ENCODE data around the gene SPACDR. TPM values are rescaled to one million over a fixed set of nuclear protein-coding genes. Genes with fewer than 3 reads are reported as not detected.

SPACDR gene
- total RNA-seq, 6 experiments from 2014 or later = not detected

DNA sequence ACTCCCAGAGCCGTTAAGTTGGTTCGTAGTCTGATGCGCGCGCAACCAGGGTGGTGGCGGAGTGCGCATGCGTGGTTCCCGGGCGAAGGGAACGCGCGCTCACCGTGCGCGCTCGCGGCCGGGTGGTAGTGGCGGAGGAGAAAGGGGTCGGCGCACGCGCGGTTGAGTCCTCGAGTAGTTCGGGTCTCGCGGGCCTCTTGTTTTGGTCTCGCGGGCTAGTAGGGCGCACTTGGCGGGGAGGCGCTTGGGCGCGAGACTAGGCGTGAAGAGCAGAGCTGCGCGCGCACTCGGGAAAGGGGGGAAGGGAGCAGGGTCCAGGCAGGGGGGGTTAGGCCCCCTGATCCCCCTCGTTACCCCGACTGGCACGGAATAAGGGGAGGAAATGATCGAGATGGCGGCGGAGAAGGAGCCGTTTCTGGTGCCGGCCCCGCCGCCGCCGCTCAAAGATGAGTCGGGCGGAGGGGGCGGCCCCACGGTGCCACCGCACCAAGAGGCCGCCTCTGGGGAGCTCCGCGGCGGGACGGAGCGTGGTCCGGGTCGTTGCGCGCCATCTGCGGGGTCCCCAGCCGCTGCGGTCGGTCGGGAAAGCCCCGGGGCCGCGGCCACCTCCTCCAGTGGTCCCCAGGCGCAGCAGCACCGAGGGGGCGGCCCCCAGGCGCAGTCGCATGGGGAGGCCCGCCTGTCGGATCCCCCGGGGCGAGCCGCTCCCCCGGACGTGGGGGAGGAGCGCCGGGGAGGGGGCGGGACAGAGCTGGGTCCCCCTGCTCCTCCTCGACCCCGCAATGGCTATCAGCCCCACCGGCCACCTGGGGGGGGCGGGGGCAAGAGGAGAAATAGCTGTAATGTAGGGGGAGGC lies 34.2 kb downstream of the SPACDR start, which contains the start of gene MEPCE:
Gene MEPCE (plus strand): TSS at position 195 of the 856 bp plus-strand sequence. CDS start 188 bp downstream, at position 383.
- peak within 1 kb of the TSS; percentile 98 to 99 (median 98) for H3K27ac ChIP-seq
- peaks cover 0 to 19% (median 4%) of the 10 kb centered on the region in 4 donors for H3K36me3 ChIP-seq
- DNase-seq = peak; percentile 94 to 95 (median 94)
- H3K4me1 ChIP-seq = peaks cover 0 to 29% (median 2%) of the 10 kb centered on the region in 4 donors
- peak; percentile 49 to 62 (median 58) for ATAC-seq
- 0% methylated on average over 32 of the region's 95 CpGs for WGBS (ENCODE audit: insufficient coverage, low coverage, low lambda C conversion rate, missing lambda C conversion rate)
- TF ChIP-seq POLR2A (IDR thresholded peaks at IDR 0.05) = no peak
- TF ChIP-seq, protein P1, sequence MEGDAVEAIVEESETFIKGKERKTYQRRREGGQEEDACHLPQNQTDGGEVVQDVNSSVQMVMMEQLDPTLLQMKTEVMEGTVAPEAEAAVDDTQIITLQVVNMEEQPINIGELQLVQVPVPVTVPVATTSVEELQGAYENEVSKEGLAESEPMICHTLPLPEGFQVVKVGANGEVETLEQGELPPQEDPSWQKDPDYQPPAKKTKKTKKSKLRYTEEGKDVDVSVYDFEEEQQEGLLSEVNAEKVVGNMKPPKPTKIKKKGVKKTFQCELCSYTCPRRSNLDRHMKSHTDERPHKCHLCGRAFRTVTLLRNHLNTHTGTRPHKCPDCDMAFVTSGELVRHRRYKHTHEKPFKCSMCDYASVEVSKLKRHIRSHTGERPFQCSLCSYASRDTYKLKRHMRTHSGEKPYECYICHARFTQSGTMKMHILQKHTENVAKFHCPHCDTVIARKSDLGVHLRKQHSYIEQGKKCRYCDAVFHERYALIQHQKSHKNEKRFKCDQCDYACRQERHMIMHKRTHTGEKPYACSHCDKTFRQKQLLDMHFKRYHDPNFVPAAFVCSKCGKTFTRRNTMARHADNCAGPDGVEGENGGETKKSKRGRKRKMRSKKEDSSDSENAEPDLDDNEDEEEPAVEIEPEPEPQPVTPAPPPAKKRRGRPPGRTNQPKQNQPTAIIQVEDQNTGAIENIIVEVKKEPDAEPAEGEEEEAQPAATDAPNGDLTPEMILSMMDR (IDR thresholded peaks at IDR 0.05) = no peak
- intact Hi-C loops (cut with DNase I) = no loop called here
- no peaks in the 10 kb centered on the region for H3K27me3 ChIP-seq
- H3K9me3 ChIP-seq = no peaks in the 10 kb centered on the region
- H3K4me3 ChIP-seq = peak within 1 kb of the TSS; percentile 84 to 85 (median 84)

DNA sequence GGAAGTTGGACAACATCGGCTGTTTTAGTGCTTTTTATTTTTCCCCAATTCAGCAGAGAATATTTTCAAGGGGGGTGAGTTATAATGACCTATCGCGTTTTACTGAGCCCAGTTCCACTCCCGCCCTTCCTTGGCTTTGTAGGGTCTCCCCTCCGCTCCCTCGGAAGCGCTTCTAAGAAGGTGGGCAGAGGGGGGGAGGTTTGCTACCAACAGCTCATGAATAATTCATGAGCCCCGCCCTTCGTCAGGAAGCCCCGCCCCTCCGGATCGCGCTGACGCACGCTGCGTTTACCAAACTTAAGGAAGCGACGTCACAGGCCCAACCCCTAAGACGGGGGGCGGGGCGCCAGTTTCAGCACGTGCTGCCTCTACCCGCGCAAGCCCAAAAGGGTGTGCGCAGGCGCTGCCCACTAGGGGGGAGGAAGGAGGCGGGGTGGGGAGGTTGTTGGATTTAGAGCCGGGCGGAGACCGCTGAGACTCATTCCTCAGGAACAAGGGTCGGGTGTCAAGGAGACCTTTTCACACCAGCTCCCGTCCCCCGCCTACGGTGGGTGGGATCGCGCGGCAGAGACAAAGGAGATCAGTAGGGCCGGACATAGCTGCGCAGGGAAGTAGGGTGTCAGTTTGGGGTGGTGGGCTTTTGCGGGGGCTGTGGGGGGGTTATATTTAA lies 35.0 kb downstream of the SPACDR start:
- no peaks in the 10 kb centered on the region for H3K27me3 ChIP-seq
- WGBS (ENCODE audit: insufficient coverage, low coverage, low lambda C conversion rate, missing lambda C conversion rate) = under 1% methylated on average over 36 of the region's 40 CpGs
- intact Hi-C loops (cut with DNase I) = no loop called here
- ATAC-seq (peak; percentile 77 to 84 (median 81)), DNase-seq (peak; percentile 100)
- TF ChIP-seq, protein P1 (IDR thresholded peaks at IDR 0.05) = peak in 2 of 4 donors; percentile 34 to 56
- TF ChIP-seq POLR2A (IDR thresholded peaks at IDR 0.05) = peak; percentile 71
- H3K4me3 ChIP-seq = peak overlapping the region; percentile 84 to 85 (median 84)
- H3K4me1 ChIP-seq = peaks cover 0 to 24% (median 2%) of the 10 kb centered on the region in 4 donors
- H3K36me3 ChIP-seq = peaks cover 0 to 13% (median 4%) of the 10 kb centered on the region in 4 donors
- H3K9me3 ChIP-seq = no peaks in the 10 kb centered on the region
- peak overlapping the region; percentile 98 to 99 (median 98) for H3K27ac ChIP-seq

DNA sequence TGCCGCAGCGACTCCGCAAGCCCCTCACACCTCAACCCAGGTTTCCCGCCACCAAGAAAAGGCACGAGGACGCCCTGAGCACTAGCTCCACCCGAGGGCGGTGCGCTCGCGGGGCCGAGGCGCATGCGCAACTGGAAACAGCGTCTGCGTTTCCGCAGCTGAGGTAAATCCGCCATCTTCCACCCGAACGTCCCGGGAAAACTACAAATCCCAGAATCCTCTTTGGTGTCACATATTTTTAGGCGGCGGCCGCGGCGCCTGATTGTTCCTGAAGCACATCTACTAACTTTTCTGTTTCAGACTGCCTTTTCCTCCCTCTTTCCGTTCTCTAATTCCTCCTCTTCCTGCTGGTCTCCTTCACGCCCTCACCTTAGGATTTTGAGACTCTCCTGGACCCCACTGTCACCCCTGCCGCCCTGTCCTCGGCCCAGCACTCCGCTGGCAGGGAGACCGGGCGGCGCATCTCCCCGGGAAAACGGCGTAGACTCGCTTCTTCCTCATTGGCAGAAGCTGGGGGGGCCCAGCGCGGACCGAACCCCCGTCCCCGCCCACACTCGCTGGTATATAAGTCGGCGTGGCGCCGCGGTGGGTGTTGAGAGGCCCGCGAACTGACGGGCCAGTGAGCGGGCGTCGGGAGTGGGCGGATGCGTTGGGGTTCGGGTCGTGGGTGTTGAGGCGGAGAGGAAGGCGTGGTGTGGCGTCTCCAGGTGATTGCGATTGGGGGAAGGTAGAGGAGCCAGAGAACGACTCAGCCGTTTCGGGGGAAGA lies 35.7 kb downstream of the SPACDR start, which contains the start of gene ZCWPW1:
Gene ZCWPW1 (minus strand): TSS at position 505 of the 768 bp plus-strand sequence. CDS start 8,054 bp downstream, outside the sequence.
- intact Hi-C loops (cut with DNase I) = no loop called here
- Histone ChIP-seq H3K36me3 (peaks cover 0 to 5% (median 2%) of the 10 kb centered on the region in 4 donors), H3K27me3 (no peaks in the 10 kb centered on the region), H3K4me1 (peaks cover 0 to 24% (median 2%) of the 10 kb centered on the region in 4 donors), H3K4me3 (peak within 1 kb of the TSS; percentile 84 to 85 (median 84)), H3K9me3 (no peaks in the 10 kb centered on the region), H3K27ac (peak within 1 kb of the TSS; percentile 98 to 99 (median 98))
- DNase-seq (peak; percentile 96 to 97 (median 97)), ATAC-seq (peak; percentile 69 to 79 (median 75))
- TF ChIP-seq, protein P1 (IDR thresholded peaks at IDR 0.05) = no peak
- TF ChIP-seq POLR2A (IDR thresholded peaks at IDR 0.05) = peak; percentile 100
- WGBS (ENCODE audit: insufficient coverage, low coverage, low lambda C conversion rate, missing lambda C conversion rate) = under 1% methylated on average over 37 of the region's 66 CpGs

DNA sequence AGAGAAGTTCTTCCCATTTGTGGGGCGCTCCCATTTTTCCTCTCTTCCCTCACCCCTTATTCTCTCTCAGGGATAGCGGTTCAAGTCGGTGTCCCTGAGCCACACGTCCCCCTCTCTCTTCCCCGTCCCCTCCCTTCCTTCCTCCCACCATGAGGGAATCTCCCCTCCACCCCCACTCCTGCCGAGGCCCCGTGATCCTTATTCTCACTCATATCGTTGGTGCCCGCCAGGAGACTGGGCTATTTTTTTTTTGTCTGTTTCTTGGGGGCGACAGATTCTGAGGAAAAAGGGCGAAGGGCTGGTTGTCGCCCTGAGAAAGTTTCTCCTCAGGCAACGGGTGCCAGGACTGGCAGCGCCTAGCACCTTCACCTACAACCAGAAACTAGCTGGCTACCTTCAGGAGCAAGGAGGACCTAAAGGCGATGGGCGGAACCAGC lies 36.3 kb downstream of the SPACDR start:
- Histone ChIP-seq H3K36me3 (no peaks in the 10 kb centered on the region), H3K4me3 (peak overlapping the region; percentile 84 to 85 (median 84)), H3K4me1 (peaks cover 0 to 21% (median 2%) of the 10 kb centered on the region in 4 donors), H3K27ac (peak overlapping the region; percentile 98 to 99 (median 98)), H3K27me3 (no peaks in the 10 kb centered on the region), H3K9me3 (no peaks in the 10 kb centered on the region)
- ATAC-seq = no peak
- intact Hi-C loops (cut with DNase I) = no loop called here
- 39% methylated on average over 12 of the region's 16 CpGs for WGBS (ENCODE audit: insufficient coverage, low coverage, low lambda C conversion rate, missing lambda C conversion rate)
- DNase-seq = no peak
- TF ChIP-seq POLR2A (IDR thresholded peaks at IDR 0.05) = no peak
- TF ChIP-seq, protein P1 (IDR thresholded peaks at IDR 0.05) = no peak
